SK-N-SH treated with all-trans-retinoic acid at 6 μM for 48 hours (cell line): ENCODE measurements around the gene RNF213.

Experiments
- ATAC-seq: fragments of 200-7000 bp; cut with Tn5 transposase; 3 replicates; pipeline ENCODE4 v1.9.1; 2020; ENCODE audit warnings: mild to moderate bottlenecking, moderate library complexity
- ARNTL ChIP-seq: fragments of 450-650 bp; formaldehyde crosslinking; IDR thresholded peaks from 2 replicates; pipeline ENCODE4 v1.5.0; 2020; ENCODE audit warnings: low read depth, mild to moderate bottlenecking, moderate library complexity, borderline replicate concordance
- BACH2 ChIP-seq: fragments of 250-450 bp; sonication (Bioruptor Pico); IDR thresholded peaks from 2 replicates; pipeline ENCODE4 v1.9.0; 2021; ENCODE audit warnings: mild to moderate bottlenecking, borderline replicate concordance
- CSDC2 ChIP-seq: fragments of 250-450 bp; sonication (Bioruptor Pico); IDR thresholded peaks from 2 replicates; pipeline ENCODE4 v1.5.0; 2020; ENCODE audit warnings: mild to moderate bottlenecking, moderate library complexity
- CSRNP3 ChIP-seq: fragments of 250-450 bp; sonication (Bioruptor Pico); IDR thresholded peaks from 2 replicates; pipeline ENCODE4 v1.5.1; 2021; ENCODE audit warnings: mild to moderate bottlenecking, moderate library complexity
- ESRRG ChIP-seq: fragments of 250-450 bp; sonication (Bioruptor Pico); IDR thresholded peaks from 2 replicates; pipeline ENCODE4 v1.6.1; 2021; ENCODE audit warnings: mild to moderate bottlenecking
- GLIS3 ChIP-seq: fragments of 250-450 bp; sonication (Bioruptor Pico); IDR thresholded peaks from 2 replicates; pipeline ENCODE4 v1.5.0; 2020; ENCODE audit warnings: mild to moderate bottlenecking, moderate library complexity
- ISL1 ChIP-seq: fragments of 250-450 bp; sonication (Bioruptor Pico); IDR thresholded peaks from 2 replicates; pipeline ENCODE4 v2.1.2; 2022; ENCODE audit warnings: mild to moderate bottlenecking, moderate library complexity
- PATZ1 ChIP-seq: fragments of 250-450 bp; sonication (Bioruptor Pico); IDR thresholded peaks from 2 replicates; pipeline ENCODE4 v1.8.0; 2020; ENCODE audit warnings: mild to moderate bottlenecking, moderate library complexity, borderline replicate concordance
- POU6F1 ChIP-seq: fragments of 250-450 bp; sonication (Bioruptor Pico); IDR thresholded peaks from 2 replicates; pipeline ENCODE4 v1.8.0; 2021; ENCODE audit warnings: low read depth, mild to moderate bottlenecking, moderate library complexity, borderline replicate concordance
- PPARA ChIP-seq: fragments of 250-450 bp; sonication (Bioruptor Pico); IDR thresholded peaks from 2 replicates; pipeline ENCODE4 v1.5.0; 2020; ENCODE audit warnings: mild to moderate bottlenecking, borderline replicate concordance
- RARB ChIP-seq: fragments of 250-450 bp; sonication (Bioruptor Pico); IDR thresholded peaks from 2 replicates; pipeline ENCODE4 v1.8.0; 2021; ENCODE audit warnings: mild to moderate bottlenecking, moderate library complexity
- SNAI2 ChIP-seq: fragments of 250-450 bp; sonication (Bioruptor Pico); IDR thresholded peaks from 2 replicates; pipeline ENCODE4 v1.5.0; 2020; ENCODE audit warnings: mild to moderate bottlenecking, moderate library complexity
- TOX ChIP-seq: fragments of 250-450 bp; sonication (Bioruptor Pico); IDR thresholded peaks from 2 replicates; pipeline ENCODE4 v1.8.0; 2021; ENCODE audit warnings: mild to moderate bottlenecking, moderate library complexity, borderline replicate concordance
- ZC3H10 ChIP-seq: fragments of 250-450 bp; sonication (Bioruptor Pico); IDR thresholded peaks from 2 replicates; pipeline ENCODE4 v1.5.1; 2021; ENCODE audit warnings: mild to moderate bottlenecking, moderate library complexity
- ZFP3 ChIP-seq: fragments of 250-450 bp; sonication (Bioruptor Pico); IDR thresholded peaks from 2 replicates; pipeline ENCODE4 v1.5.0; 2020; ENCODE audit warnings: mild to moderate bottlenecking, moderate library complexity
- ZFP30 ChIP-seq: fragments of 450-650 bp; formaldehyde crosslinking; IDR thresholded peaks from 2 replicates; pipeline ENCODE4 v1.5.0; 2022; ENCODE audit warnings: mild to moderate bottlenecking, moderate library complexity
- ZNF565 ChIP-seq: fragments of 450-650 bp; formaldehyde crosslinking; conservative IDR thresholded peaks from 2 replicates; pipeline ENCODE4 v1.5.0; 2020; ENCODE audit warnings: low read depth, mild to moderate bottlenecking, moderate library complexity
- ZNF70 ChIP-seq: fragments of 450-650 bp; formaldehyde crosslinking; IDR thresholded peaks from 2 replicates; pipeline ENCODE4 v1.5.0; 2020; ENCODE audit warnings: mild to moderate bottlenecking, moderate library complexity
- ZNF8 ChIP-seq: fragments of 450-650 bp; formaldehyde crosslinking; IDR thresholded peaks from 2 replicates; pipeline ENCODE4 v1.5.0; 2020; ENCODE audit warnings: mild to moderate bottlenecking, moderate library complexity
- TF ChIP-seq, protein P1 (sequence below): fragments of 250-450 bp; sonication (Bioruptor Pico); IDR thresholded peaks from 2 replicates; pipeline ENCODE4 v1.5.1; 2020; ENCODE audit warnings: low read depth, mild to moderate bottlenecking, moderate library complexity
- TF ChIP-seq, protein P2 (sequence below): fragments of 250-450 bp; sonication (Bioruptor Pico); IDR thresholded peaks from 2 replicates; pipeline ENCODE4 v1.5.0; 2020; ENCODE audit warnings: mild to moderate bottlenecking, moderate library complexity

The RNF213 gene

GRCh38 chr17:80421381-80422090, 160.9 kb downstream of the RNF213 start (continued):
- TF ChIP-seq CSRNP3 (CRISPR knock-in tag) (no peak), ZNF565 (CRISPR knock-in tag) (no peak), ISL1 (CRISPR knock-in tag) (no peak), PPARA (CRISPR knock-in tag) (no peak)
- TF ChIP-seq, protein P1, sequence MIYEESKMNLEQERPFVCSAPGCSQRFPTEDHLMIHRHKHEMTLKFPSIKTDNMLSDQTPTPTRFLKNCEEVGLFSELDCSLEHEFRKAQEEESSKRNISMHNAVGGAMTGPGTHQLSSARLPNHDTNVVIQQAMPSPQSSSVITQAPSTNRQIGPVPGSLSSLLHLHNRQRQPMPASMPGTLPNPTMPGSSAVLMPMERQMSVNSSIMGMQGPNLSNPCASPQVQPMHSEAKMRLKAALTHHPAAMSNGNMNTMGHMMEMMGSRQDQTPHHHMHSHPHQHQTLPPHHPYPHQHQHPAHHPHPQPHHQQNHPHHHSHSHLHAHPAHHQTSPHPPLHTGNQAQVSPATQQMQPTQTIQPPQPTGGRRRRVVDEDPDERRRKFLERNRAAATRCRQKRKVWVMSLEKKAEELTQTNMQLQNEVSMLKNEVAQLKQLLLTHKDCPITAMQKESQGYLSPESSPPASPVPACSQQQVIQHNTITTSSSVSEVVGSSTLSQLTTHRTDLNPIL (CRISPR knock-in tag) = no peak

GRCh38 chr17:80422276-80422675, 161.6 kb downstream of the RNF213 start:
- ATAC-seq = no peak
- no peak for TF ChIP-seq ZC3H10 (CRISPR knock-in tag)
- no peak for TF ChIP-seq RARB (CRISPR knock-in tag)
- no peak for TF ChIP-seq ZFP3 (CRISPR knock-in tag)
- no peak for TF ChIP-seq ZFP30
- TF ChIP-seq ZNF565 (CRISPR knock-in tag) = no peak
- no peak for TF ChIP-seq ISL1 (CRISPR knock-in tag)
- no peak for TF ChIP-seq PATZ1
- no peak for TF ChIP-seq ARNTL (CRISPR knock-in tag)
- TF ChIP-seq ESRRG (CRISPR knock-in tag) = no peak
- TF ChIP-seq, protein P2, sequence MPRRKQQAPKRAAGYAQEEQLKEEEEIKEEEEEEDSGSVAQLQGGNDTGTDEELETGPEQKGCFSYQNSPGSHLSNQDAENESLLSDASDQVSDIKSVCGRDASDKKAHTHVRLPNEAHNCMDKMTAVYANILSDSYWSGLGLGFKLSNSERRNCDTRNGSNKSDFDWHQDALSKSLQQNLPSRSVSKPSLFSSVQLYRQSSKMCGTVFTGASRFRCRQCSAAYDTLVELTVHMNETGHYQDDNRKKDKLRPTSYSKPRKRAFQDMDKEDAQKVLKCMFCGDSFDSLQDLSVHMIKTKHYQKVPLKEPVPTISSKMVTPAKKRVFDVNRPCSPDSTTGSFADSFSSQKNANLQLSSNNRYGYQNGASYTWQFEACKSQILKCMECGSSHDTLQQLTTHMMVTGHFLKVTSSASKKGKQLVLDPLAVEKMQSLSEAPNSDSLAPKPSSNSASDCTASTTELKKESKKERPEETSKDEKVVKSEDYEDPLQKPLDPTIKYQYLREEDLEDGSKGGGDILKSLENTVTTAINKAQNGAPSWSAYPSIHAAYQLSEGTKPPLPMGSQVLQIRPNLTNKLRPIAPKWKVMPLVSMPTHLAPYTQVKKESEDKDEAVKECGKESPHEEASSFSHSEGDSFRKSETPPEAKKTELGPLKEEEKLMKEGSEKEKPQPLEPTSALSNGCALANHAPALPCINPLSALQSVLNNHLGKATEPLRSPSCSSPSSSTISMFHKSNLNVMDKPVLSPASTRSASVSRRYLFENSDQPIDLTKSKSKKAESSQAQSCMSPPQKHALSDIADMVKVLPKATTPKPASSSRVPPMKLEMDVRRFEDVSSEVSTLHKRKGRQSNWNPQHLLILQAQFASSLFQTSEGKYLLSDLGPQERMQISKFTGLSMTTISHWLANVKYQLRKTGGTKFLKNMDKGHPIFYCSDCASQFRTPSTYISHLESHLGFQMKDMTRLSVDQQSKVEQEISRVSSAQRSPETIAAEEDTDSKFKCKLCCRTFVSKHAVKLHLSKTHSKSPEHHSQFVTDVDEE (CRISPR knock-in tag) = no peak
- TF ChIP-seq ZNF70 (CRISPR knock-in tag) = no peak

DNA sequence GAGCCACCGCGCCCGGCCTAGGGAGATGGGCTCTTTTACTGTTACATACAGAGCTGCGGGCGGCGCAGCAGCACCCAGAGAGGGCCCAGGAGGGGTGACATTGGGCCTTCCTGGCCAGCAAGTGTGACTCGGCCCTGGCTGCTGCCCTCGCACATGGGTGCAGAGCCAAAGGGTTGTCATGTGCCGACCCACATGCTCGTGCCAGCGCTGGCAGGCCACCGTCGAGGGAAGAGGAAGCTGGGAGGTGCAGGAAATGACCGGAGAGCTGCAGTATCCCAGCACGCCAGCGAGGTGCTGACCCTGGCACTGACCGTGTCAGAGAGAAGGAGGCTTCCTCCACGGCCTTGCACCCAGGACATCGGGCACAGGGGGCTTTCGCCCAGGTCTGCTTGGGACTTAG, 162.3 kb downstream of the RNF213 start:
- no peak for TF ChIP-seq POU6F1 (CRISPR knock-in tag)
- TF ChIP-seq TOX (CRISPR knock-in tag) = no peak
- no peak for TF ChIP-seq ZFP3 (CRISPR knock-in tag)
- TF ChIP-seq CSDC2 (CRISPR knock-in tag) = no peak
- TF ChIP-seq BACH2 (CRISPR knock-in tag) = no peak
- TF ChIP-seq GLIS3 (CRISPR knock-in tag) = no peak
- TF ChIP-seq ZNF8 = no peak
- TF ChIP-seq RARB (CRISPR knock-in tag) = no peak
- TF ChIP-seq, protein P2 (CRISPR knock-in tag) = no peak
- TF ChIP-seq ESRRG (CRISPR knock-in tag) = no peak
- no peak for TF ChIP-seq SNAI2
- TF ChIP-seq, protein P1 (CRISPR knock-in tag) = no peak
- no peak for TF ChIP-seq ARNTL (CRISPR knock-in tag)
- TF ChIP-seq ZNF565 (CRISPR knock-in tag) = no peak
- TF ChIP-seq ZNF70 (CRISPR knock-in tag) = no peak
- no peak for ATAC-seq
